RPMI8226 (cell line): ENCODE measurements around the gene CNOT9.
"Not testable (repeated sequence)": the region's sequence is repeated elsewhere in the genome, so short reads cannot be mapped to it uniquely, and the experiment has no call there.

Source experiments
- DNase-seq: peaks from one replicate; pipeline ENCODE4 v3.0.0-alpha.2; 2015

CNOT9 gene

DNA sequence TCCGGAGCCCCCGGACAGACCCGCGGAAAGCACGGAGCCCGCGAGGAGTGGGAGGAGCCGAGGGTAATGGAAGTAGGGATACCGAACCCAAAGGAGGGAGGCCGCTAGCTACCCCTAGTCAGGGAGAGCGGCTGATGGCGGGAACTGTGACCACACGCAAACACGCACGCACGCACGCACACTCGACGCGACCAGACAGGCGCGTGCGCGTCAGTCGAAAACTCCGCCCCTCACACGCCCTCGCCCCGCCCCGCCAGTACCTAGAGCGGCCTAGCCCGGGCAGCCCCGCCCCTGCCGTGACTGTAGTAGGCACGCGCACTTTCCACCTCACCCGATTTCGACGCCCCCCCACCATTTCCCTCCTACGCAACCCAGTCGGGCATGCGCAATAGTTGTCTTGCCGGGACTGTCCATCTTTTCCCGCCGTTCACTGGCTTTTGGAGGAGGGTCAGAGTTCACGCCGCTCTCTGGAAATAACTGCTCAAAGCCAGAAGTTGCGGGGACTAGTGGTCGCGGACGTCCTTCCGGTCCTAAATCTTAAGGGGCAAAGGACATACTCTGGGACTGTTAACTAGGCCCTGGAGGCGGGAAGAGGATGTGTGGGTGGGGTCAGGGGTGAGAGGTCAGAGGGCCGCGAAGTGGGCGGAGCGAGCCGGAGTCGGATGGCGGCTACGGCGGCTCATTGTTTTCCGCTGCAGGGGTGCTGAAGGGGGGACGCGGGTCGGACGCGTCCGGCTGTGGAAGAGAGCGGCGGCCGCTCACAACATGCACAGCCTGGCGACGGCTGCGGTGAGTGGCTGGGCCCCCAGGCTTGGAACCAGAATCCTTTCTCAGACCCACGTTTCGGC is at the start of gene CNOT9, which contains the start of gene USP37:
TSS of gene CNOT9 (plus strand) at position 650 of the 848 bp plus-strand sequence. CDS start at position 766, 116 bp downstream.
TSS of gene USP37 (minus strand) at position 162 of the 848 bp plus-strand sequence. CDS start 9,698 bp downstream, outside the sequence.
- DNase-seq = peak; percentile 97

GRCh38 chr2:218518876-218519275 is 49.8 kb upstream of the CNOT9 start:
- DNase-seq = no peak

DNA sequence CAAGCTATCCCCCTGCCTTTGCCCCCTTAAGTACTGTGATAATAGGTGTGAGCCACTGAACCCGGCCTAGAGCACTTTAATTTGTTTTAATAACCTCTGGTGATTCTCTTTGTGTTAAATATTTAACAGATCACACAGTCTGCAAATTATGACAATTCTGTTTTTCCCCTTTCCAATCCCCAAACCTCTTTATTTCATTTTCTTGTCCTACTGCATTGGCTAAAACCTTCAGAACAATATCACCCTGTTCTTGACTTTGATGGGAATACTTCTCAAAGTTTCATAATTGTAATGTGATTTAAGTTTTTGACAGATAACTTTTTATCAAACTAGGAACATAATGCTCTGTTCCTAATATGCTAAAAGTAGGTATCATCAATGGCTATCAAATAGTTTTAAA is 45.0 kb upstream of the CNOT9 start:
- no peak for DNase-seq

DNA sequence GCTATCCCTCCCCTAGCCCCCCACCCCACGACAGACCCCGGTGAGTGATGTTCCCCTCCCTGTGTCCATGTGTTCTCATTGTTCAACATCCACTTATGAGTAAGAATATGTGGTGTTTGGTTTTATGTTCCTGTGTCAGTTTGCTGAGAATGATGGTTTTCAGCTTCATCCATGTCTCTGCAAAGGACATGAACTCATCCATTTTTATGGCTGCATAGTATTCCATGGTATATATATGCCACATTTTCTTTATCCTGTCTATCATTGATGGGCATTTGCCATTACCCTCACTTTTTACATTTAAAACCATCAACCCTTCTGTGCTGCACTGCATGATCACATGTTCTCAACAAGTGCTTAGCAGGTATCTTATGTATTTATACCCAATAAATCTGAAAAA is 40.2 kb upstream of the CNOT9 start:
- DNase-seq = not testable (repeated sequence)

GRCh38 chr2:218529990-218530389 is 38.6 kb upstream of the CNOT9 start:
- DNase-seq = no peak

DNA sequence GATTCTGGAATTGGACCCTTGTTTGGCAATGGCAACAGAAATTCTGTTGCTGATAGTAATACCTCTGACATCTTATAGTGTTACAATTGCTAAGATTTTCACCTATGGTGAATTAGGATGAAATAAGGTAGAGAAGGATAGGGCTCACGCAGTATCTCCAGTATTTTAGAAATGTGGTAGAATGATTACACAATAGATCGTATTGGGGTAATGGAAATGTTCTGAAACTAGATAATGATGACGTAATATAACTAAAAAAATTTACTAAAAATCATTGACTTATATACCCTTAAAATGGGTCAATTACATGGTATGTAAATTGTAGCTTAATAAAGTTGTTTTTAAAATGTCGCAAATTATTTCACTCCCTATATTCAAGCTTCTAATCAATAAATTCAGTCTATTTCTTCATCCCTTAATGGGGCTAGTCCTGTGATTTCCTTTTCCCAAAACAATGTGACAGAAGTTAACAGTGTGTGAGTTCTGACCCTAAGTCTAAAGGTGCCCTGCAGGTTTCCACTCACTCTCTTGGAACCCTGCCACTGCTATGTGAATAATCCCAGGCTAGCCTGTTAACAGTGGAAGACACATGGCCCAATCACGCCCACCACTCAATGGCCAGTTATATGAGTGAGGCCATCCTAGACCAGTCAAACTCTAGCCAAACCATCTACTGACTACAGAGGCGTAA is 31.7 kb upstream of the CNOT9 start:
- no peak for DNase-seq

DNA sequence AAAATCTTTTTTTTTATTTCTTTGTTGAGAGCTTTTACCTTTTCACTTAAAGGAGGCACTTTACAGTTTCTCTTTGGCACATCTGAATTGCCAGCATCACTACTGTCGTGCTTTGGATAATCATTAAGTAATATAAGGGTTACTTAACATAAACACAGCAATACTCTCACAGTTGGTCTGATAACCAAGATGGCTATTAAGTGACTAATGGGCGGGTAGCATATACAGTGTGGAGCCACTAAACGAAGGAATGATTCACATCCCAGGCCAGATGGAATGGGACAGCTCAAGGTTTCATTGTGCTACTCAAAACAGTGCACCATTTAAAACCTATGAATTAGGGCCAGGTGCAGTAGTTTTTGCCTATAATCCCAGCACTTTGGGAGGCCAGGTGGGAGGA is 28.6 kb upstream of the CNOT9 start:
- no peak for DNase-seq

DNA sequence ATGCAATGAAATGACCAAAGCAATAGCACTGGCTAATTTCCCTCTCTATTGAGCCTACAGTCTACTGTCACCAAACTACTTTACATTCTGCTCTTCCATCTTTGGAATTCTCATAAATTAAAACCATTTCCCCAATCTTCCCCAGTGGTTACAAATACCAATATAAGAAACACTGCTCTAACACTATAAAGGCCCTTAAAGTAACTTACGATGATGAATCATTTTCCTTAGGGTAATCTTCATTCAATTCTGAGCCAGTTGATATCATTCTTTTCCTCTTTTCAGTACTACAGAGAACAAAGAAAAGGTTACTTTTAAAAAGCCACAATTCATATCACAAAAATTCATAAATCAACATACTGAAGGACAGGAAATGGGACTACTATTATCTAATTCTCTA is 22.6 kb upstream of the CNOT9 start:
- DNase-seq = no peak

DNA sequence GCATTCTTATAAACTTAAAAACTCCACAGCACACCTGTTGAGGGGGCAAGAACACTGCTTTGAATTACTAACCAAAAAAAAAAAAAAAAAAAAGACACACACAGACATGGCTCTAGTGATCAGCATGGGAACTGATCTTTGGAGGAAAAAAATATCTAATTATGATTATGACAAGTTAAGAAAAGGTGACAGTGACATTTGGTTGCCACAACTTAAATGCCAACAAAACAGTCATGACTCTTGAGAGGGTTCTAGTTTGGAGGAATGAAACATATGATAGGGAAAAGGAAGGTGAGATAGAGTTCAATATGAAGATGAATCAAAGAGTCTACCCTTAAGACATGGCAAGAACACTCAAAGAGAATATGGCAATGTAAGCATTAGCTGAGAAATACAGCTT is 21.1 kb upstream of the CNOT9 start:
- DNase-seq = no peak

DNA sequence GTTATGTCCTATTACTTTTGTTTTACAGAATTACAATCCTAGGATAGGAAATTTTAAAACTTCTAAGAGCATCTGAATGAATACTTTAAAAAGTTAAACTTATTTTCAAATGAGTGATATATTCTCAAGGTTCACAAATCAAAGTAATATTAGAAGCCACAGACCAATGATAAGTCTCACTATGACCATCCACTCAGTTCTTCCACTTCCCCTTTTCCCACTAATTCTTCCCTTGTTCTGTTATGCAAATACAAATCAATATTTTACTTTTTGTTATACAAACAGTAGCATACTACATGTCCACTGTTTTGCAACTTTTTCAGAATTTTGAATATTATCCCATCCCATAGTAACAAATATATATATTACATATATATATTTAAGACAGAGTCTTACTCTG is 20.7 kb upstream of the CNOT9 start:
- no peak for DNase-seq

DNA sequence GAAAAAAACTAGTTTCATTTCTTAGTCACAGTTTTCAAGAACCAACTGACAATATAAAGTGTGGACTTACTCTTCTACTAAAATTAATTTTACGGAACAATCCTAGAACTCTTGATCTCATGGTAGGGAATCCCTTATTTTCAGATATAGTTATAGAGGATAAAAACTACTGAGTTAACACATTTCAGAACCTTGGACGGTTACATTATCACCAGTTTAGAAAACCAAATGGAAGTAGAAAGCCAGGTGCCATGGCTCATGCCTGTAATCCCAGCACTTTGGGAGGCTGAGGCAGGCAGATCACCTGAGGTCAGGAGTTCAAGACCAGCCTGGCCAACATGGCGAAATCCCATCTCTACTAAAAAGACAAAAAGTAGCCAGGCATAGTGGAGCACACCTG is 14.4 kb upstream of the CNOT9 start:
- not testable (repeated sequence) for DNase-seq

- no peak for DNase-seq
Observed at GRCh38 chr2:218555527-218555926, 13.1 kb upstream of the CNOT9 start.

DNA sequence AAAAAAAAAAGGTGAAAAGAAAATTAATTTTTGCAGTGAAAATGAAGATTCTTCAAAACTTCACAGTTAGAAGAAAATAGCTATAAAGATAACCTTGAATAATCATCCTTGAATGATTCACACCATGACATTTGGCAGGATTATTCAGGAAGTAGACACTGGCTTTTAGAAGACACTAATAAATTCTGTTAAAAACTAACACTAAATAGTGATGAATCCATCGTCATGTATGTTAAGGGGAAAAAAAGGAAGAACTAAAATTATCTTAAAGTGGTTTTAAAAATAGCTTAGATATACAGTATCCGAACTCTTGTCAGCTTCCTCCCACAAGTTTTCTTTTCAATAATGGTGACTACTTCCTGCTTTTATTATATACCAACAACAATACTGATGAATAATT is 10.7 kb upstream of the CNOT9 start:
- DNase-seq = no peak

GRCh38 chr2:218558986-218559385 is 9.7 kb upstream of the CNOT9 start:
- DNase-seq = no peak

- DNase-seq = no peak
Observed at GRCh38 chr2:218564056-218564455, 4.6 kb upstream of the CNOT9 start.

- DNase-seq = no peak
Observed at GRCh38 chr2:218566296-218566695, 2.3 kb upstream of the CNOT9 start.

DNA sequence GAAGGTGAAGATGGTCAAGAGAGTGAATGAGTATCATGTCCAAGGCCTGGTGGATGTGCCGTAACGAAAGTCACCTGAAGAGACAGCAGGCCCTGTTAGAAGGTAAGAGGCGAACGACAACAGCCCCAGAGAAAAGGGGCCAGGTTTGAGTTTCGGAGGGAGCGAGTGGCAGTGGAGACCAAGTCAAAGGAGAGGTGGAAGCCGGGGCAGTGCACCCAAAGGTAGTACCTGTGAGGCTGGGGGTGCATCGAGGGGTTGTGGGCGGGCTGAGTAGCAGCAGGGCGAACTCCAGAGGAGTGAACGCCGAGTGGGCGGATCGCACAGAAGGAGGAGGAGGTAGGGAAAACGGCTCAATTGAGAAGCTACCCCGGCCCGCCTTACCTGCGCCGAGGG is 846 bp upstream of the CNOT9 start:
- no peak for DNase-seq

DNA sequence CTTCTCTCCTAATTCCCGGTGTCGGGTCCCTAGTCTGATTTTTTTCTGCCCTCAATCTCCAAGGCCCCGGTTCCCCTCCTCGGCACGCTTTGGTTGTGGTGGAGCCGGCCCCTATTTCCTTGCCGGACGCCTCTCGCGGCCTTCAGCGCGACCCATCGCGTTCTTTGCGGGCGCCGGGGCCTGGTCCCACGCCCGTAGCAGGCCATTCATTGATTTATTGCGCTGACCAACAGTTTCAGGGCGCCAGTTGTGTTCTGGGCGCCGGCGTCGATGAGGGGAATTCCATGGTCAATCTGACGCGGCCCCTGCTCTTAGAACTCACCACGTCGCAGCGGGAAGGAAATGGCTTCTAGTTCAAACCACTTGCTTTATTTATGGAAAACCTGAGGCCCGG is 396 bp downstream of the CNOT9 start:
- peak; percentile 43 for DNase-seq

GRCh38 chr2:218569661-218570500 is 1.2 kb downstream of the CNOT9 start:
- DNase-seq = no peak

DNA sequence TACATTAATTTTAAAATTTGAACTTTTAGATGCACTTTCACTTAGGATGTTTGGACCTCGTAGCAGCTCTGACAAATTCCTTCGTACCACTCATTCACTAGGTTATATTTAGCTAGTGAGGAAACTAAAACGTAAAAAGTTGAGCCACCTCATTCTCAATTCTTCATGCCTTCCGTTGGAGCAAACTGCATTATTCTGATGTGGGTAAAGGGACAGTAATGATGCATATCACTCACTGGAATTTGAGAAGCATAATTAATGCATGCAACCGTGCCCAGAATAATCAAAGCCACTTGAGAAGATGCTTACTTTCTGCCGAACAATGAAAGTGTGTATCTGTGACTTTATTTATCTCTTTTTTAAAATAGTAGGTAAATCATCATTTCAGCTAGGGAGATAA is 2.2 kb downstream of the CNOT9 start:
- no peak for DNase-seq

DNA sequence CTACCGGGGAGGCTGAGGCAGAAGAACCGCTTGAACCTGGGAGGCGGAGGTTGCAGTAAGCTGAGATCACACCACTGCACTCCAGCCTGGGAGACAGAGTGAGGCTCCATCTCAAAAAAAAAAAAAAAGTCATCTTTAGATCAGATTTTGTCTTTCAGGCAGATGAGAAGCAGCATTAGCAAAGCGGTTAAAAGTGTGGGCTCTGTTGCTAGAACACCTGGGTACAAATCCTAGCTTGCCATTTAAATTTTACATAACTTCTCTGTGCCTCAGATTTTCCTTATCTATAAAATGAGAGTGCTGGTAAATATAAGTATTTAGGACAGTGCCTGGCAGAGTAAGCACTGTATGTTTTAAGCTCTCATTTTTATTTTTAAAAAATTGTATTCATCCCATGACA is 8.2 kb downstream of the CNOT9 start:
- DNase-seq = no peak

- no peak for DNase-seq
Observed at GRCh38 chr2:218577482-218578220, 9.0 kb downstream of the CNOT9 start.
